GM23338 (cell line): Measurements from ENCODE around the gene MPHOSPH10. TPM values are rescaled to one million over a fixed set of nuclear protein-coding genes. Genes with fewer than 3 reads are reported as not detected.
A peak's percentile ranks its signal among the peaks of the same experiment; 100 is the strongest.
"Not testable (repeated sequence)": the region's sequence is repeated elsewhere in the genome, so short reads cannot be mapped to it uniquely, and the experiment has no call there.

Experiments
- ATAC-seq: fragments of 200-7000 bp; cut with Tn5 transposase; 3 replicates; pipeline ENCODE4 v1.9.1; 2020
- DNase-seq: peaks from one replicate; pipeline ENCODE4 v3.0.0-alpha.2; 2015; ENCODE audit warnings: low spot score
- H2AFZ ChIP-seq: fragments of 200-600 bp; sonication (generic); 2 replicates; pipeline ENCODE4 v1.8.0; 2016; ENCODE audit warnings: antibody characterized with exemption, mild to moderate bottlenecking, moderate library complexity
- H3F3A ChIP-seq: fragments of 200-600 bp; sonication (generic); replicated peaks from 2 replicates; pipeline ENCODE4 v1.8.0; 2017; ENCODE audit warnings: antibody characterized with exemption, mixed run types, low read depth
- H3K27ac ChIP-seq: fragments of 200-600 bp; sonication (generic); 2 replicates; pipeline ENCODE4 v1.6.1; 2016; ENCODE audit warnings: low read depth
- H3K27me3 ChIP-seq: fragments of 200-600 bp; sonication (generic); 2 replicates; pipeline ENCODE4 v1.8.0; 2016; ENCODE audit warnings: mild to moderate bottlenecking, mixed run types, moderate library complexity; ENCODE audit not compliant: insufficient read depth
- H3K36me3 ChIP-seq: fragments of 200-600 bp; sonication (generic); 2 replicates; pipeline ENCODE4 v1.8.0; 2016; ENCODE audit warnings: mild to moderate bottlenecking; ENCODE audit not compliant: insufficient read depth
- H3K4me1 ChIP-seq: fragments of 200-600 bp; sonication (generic); 2 replicates; pipeline ENCODE4 v1.8.0; 2016; ENCODE audit warnings: mild to moderate bottlenecking, moderate library complexity; ENCODE audit not compliant: insufficient read depth
- H3K4me2 ChIP-seq: fragments of 200-600 bp; sonication (generic); 2 replicates; pipeline ENCODE4 v1.7.1; 2017; ENCODE audit warnings: mixed run types
- H3K4me3 ChIP-seq: fragments of 200-600 bp; sonication (generic); 2 replicates; pipeline ENCODE4 v1.6.1; 2016; ENCODE audit warnings: mixed run types
- H3K79me2 ChIP-seq: fragments of 200-600 bp; sonication (generic); replicated peaks from 2 replicates; pipeline ENCODE4 v1.8.0; 2017; ENCODE audit warnings: mild to moderate bottlenecking; ENCODE audit not compliant: insufficient read depth
- H3K9me2 ChIP-seq: fragments of 200-600 bp; sonication (generic); 2 replicates; pipeline ENCODE4 v1.8.0; 2017; ENCODE audit not compliant: insufficient read depth
- H4K20me1 ChIP-seq: fragments of 200-600 bp; sonication (generic); replicated peaks from 2 replicates; pipeline ENCODE4 v1.8.0; 2017; ENCODE audit warnings: mild to moderate bottlenecking; ENCODE audit not compliant: insufficient read depth
- H3K27ac Mint-ChIP-seq: 2 replicates; pipeline ENCODE4 v1.8.0; 2020; ENCODE audit warnings: inconsistent platforms, mild to moderate bottlenecking, moderate library complexity, mixed read lengths
- H3K27me3 Mint-ChIP-seq: 3 replicates; pipeline ENCODE4 v1.8.0; 2022; ENCODE audit warnings: low read depth, mild to moderate bottlenecking, moderate library complexity, mixed read lengths, inconsistent platforms; ENCODE audit not compliant: insufficient read depth, poor library complexity
- H3K36me3 Mint-ChIP-seq: 3 replicates; pipeline ENCODE4 v1.8.0; 2021; ENCODE audit warnings: low read depth, mild to moderate bottlenecking, inconsistent platforms, moderate library complexity, mixed read lengths
- H3K4me1 Mint-ChIP-seq: 3 replicates; pipeline ENCODE4 v1.8.0; 2020; ENCODE audit warnings: mild to moderate bottlenecking, inconsistent platforms, mixed read lengths
- H3K4me3 Mint-ChIP-seq: 3 replicates; pipeline ENCODE4 v1.8.0; 2021; ENCODE audit warnings: moderate library complexity, mild to moderate bottlenecking, inconsistent platforms, mixed read lengths
- H3K9me3 Mint-ChIP-seq: 3 replicates; pipeline ENCODE4 v1.8.0; 2020; ENCODE audit warnings: moderate library complexity, mild to moderate bottlenecking, inconsistent platforms, mixed read lengths
- CREB1 ChIP-seq: fragments of 250-450 bp; sonication (Bioruptor Pico); IDR thresholded peaks from 2 replicates; pipeline ENCODE4 v1.5.0; 2020; ENCODE audit warnings: low read depth, mild to moderate bottlenecking, moderate library complexity
- ETS1 ChIP-seq: IDR thresholded peaks from 2 replicates; pipeline ENCODE4 v1.6.1; 2016; ENCODE audit warnings: antibody characterized with exemption
- EZH2phosphoT487 ChIP-seq: fragments of 200-600 bp; sonication (generic); IDR thresholded peaks from one replicate; pipeline ENCODE4 v1.8.1; 2018; ENCODE audit warnings: antibody characterized with exemption; ENCODE audit not compliant: unreplicated experiment
- NANOG ChIP-seq: IDR thresholded peaks from 2 replicates; pipeline ENCODE4 v1.6.1; 2016; ENCODE audit warnings: antibody characterized with exemption, borderline replicate concordance
- POLR2AphosphoS5 ChIP-seq: IDR thresholded peaks from 2 replicates; pipeline ENCODE4 v1.6.1; 2016; ENCODE audit warnings: antibody characterized with exemption, low read depth
- ZNF114 ChIP-seq: fragments of 250-450 bp; sonication (Bioruptor Pico); IDR thresholded peaks from 2 replicates; pipeline ENCODE4 v1.5.0; 2020; ENCODE audit warnings: mild to moderate bottlenecking, moderate library complexity
- ZNF331 ChIP-seq: fragments of 250-450 bp; sonication (Bioruptor Pico); IDR thresholded peaks from 2 replicates; pipeline ENCODE4 v1.5.0; 2020; ENCODE audit warnings: low read depth, mild to moderate bottlenecking, moderate library complexity
- ZNF462 ChIP-seq: fragments of 250-450 bp; sonication (Bioruptor Pico); IDR thresholded peaks from 2 replicates; pipeline ENCODE4 v1.5.0; 2020; ENCODE audit warnings: mild to moderate bottlenecking, moderate library complexity
- polyA plus RNA-seq: library from polyadenylated mRNA; unstranded; fragments of >200 nt; fragmentation: Nextera tagmentation; extraction: Ambion mirVana; gene quantifications from 2 replicates; pipeline ENCODE4 v1.2.1, GENCODE V29; 2016
- total RNA-seq: library from RNA; depleted of rRNA; stranded (reverse); fragments of >200 nt; shearing (Covaris generic); gene quantifications from 2 replicates; pipeline ENCODE4 v1.2.3, GENCODE V29; 2014

MPHOSPH10 gene
- total and polyA plus RNA-seq, 2 experiments from 2014 or later = 23.8 to 64.8 TPM

GRCh38 chr2:71131387-71132166 lies 1.1 kb downstream of the MPHOSPH10 start:
- H3K9me3 Mint-ChIP-seq, H3K9me2 ChIP-seq, H2AFZ ChIP-seq, H3K4me3 Mint-ChIP-seq, H3K4me1 Mint-ChIP-seq, DNase-seq, ATAC-seq, H3F3A ChIP-seq, H3K27ac Mint-ChIP-seq, H3K27ac ChIP-seq, H4K20me1 ChIP-seq, H3K27me3 Mint-ChIP-seq, H3K4me1 ChIP-seq, H3K27me3 ChIP-seq: not testable (repeated sequence)
- peaks cover 29% of the 10 kb centered on the region for H3K36me3 ChIP-seq
- peak overlapping the region; percentile 94 for H3K4me2 ChIP-seq
- H3K4me3 ChIP-seq = peak overlapping the region; percentile 65
- H3K79me2 ChIP-seq = peaks cover 53% of the 10 kb centered on the region
- H3K36me3 Mint-ChIP-seq = peaks cover 24% of the 10 kb centered on the region; the same call in 2 of the 3 replicates

GRCh38 chr2:71133603-71134002 lies 3.2 kb downstream of the MPHOSPH10 start:
- Histone ChIP-seq H3K4me3 (no peak overlapping the region), H3K4me1 (peaks cover 9% of the 10 kb centered on the region), H3K79me2 (peaks cover 39% of the 10 kb centered on the region), H4K20me1 (peaks cover 12% of the 10 kb centered on the region), H3K27ac (no peak overlapping the region), H3K4me2 (no peak overlapping the region), H3K9me2 (no peaks in the 10 kb centered on the region), H3F3A (0 out of 2 replicates have a peak, but pooled peaks cover 4% of the 10 kb centered on the region), H3K36me3 (peaks cover 41% of the 10 kb centered on the region), H2AFZ (no peak overlapping the region), H3K27me3 (no peaks in the 10 kb centered on the region)
- Mint-ChIP-seq H3K27ac (no peak overlapping the region), H3K9me3 (no peaks in the 10 kb centered on the region), H3K4me1 (no peaks in the 10 kb centered on the region), H3K27me3 (peaks cover 4% of the 10 kb centered on the region), H3K4me3 (no peak overlapping the region), H3K36me3 (peaks cover 41% of the 10 kb centered on the region)
- DNase-seq (no peak), ATAC-seq (no peak)
- no peak for TF ChIP-seq EZH2phosphoT487
- TF ChIP-seq NANOG = no peak
- no peak for TF ChIP-seq ZNF331 (CRISPR knock-in tag)
- no peak for TF ChIP-seq ZNF114
- TF ChIP-seq POLR2AphosphoS5 = no peak
- TF ChIP-seq CREB1 (CRISPR knock-in tag) = no peak

- Histone ChIP-seq H3K27me3 (no peaks in the 10 kb centered on the region), H3K9me2 (no peaks in the 10 kb centered on the region), H2AFZ (no peak overlapping the region), H4K20me1 (peaks cover 15% of the 10 kb centered on the region), H3K27ac (no peak overlapping the region), H3F3A (0 out of 2 replicates have a peak, but pooled peaks cover 4% of the 10 kb centered on the region), H3K79me2 (peaks cover 22% of the 10 kb centered on the region), H3K4me1 (peaks cover 9% of the 10 kb centered on the region), H3K4me3 (no peak overlapping the region), H3K4me2 (no peak overlapping the region), H3K36me3 (peaks cover 52% of the 10 kb centered on the region)
- ATAC-seq (no peak), DNase-seq (no peak)
- H3K27me3 Mint-ChIP-seq = peaks cover 2% of the 10 kb centered on the region
- no peaks in the 10 kb centered on the region for H3K9me3 Mint-ChIP-seq
- no peak overlapping the region for H3K4me3 Mint-ChIP-seq
- H3K27ac Mint-ChIP-seq = no peak overlapping the region
- no peaks in the 10 kb centered on the region for H3K4me1 Mint-ChIP-seq
- peaks cover 62% of the 10 kb centered on the region for H3K36me3 Mint-ChIP-seq
- no peak for TF ChIP-seq ZNF462 (CRISPR knock-in tag)
- TF ChIP-seq ZNF114 = no peak
- no peak for TF ChIP-seq NANOG
- TF ChIP-seq ZNF331 (CRISPR knock-in tag) = no peak
- no peak for TF ChIP-seq EZH2phosphoT487
- TF ChIP-seq ETS1 = no peak
These were observed 5.7 kb downstream of the MPHOSPH10 start for GRCh38 chr2:71136174-71136573.
